ENCODE measurements around the gene KANSL1. TPM values are rescaled to one million over a fixed set of nuclear protein-coding genes. Genes with fewer than 3 reads are reported as not detected.

KANSL1 gene
- total RNA-seq, 1 donor from 2014 or later: 122 TPM

DNA sequence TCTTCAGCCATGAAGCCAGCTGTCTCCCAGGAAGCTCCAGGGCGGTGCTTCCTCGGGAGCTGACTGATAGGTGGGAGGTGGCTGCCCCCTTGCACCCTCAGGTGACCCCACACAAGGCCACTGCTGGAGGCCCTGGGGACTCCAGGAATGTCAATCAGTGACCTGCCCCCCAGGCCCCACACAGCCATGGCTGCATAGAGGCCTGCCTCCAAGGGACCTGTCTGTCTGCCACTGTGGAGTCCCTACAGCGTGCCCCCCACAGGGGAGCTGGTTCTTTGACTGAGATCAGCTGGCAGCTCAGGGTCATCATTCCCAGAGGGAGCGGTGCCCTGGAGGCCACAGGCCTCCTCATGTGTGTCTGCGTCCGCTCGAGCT lies 180.1 kb downstream of the KANSL1 start:
- Histone ChIP-seq H3K27me3 (no peaks in the 10 kb centered on the region), H3K4me3 (no peak overlapping the region), H3K9me3 (no peaks in the 10 kb centered on the region), H3K36me3 (no peaks in the 10 kb centered on the region), H3K4me1 (peaks cover 12% of the 10 kb centered on the region), H3K27ac (no peak overlapping the region)
- intact Hi-C loops (cut with DNase I): no loop called here
- TF ChIP-seq POLR2A (IDR thresholded peaks at IDR 0.05) (no peak), POLR2AphosphoS5 (IDR thresholded peaks at IDR 0.05; ENCODE audit: insufficient read depth in 1 of 2, low read depth in 1 of 2) (no peak)
- TF ChIP-seq, protein P1, sequence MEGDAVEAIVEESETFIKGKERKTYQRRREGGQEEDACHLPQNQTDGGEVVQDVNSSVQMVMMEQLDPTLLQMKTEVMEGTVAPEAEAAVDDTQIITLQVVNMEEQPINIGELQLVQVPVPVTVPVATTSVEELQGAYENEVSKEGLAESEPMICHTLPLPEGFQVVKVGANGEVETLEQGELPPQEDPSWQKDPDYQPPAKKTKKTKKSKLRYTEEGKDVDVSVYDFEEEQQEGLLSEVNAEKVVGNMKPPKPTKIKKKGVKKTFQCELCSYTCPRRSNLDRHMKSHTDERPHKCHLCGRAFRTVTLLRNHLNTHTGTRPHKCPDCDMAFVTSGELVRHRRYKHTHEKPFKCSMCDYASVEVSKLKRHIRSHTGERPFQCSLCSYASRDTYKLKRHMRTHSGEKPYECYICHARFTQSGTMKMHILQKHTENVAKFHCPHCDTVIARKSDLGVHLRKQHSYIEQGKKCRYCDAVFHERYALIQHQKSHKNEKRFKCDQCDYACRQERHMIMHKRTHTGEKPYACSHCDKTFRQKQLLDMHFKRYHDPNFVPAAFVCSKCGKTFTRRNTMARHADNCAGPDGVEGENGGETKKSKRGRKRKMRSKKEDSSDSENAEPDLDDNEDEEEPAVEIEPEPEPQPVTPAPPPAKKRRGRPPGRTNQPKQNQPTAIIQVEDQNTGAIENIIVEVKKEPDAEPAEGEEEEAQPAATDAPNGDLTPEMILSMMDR (IDR thresholded peaks at IDR 0.05): no peak
- no peak for DNase-seq (ENCODE audit: extremely low spot score in 2 of 2)

DNA sequence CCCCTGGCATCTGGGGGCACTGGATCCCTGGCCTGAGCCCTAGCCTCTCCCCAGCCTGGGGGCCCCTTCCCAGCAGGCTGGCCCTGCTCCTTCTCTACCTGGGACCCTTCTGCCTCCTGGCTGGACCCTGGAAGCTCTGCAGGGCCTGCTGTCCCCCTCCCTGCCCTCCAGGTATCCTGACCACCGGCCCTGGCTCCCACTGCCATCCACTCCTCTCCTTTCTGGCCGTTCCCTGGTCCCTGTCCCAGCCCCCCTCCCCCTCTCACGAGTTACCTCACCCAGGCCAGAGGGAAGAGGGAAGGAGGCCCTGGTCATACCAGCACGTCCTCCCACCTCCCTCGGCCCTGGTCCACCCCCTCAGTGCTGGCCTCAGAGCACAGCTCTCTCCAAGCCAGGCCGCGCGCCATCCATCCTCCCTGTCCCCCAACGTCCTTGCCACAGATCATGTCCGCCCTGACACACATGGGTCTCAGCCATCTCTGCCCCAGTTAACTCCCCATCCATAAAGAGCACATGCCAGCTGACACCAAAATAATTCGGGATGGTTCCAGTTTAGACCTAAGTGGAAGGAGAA lies 180.6 kb downstream of the KANSL1 start:
- no peak for TF ChIP-seq POLR2AphosphoS5 (IDR thresholded peaks at IDR 0.05; ENCODE audit: insufficient read depth in 1 of 2, low read depth in 1 of 2)
- no peak for TF ChIP-seq POLR2A (IDR thresholded peaks at IDR 0.05)
- TF ChIP-seq, protein P1 (IDR thresholded peaks at IDR 0.05): no peak
- H3K4me3 ChIP-seq: no peak overlapping the region
- H3K9me3 ChIP-seq: no peaks in the 10 kb centered on the region
- peaks cover 12% of the 10 kb centered on the region for H3K4me1 ChIP-seq
- no peak for DNase-seq (ENCODE audit: extremely low spot score in 2 of 2)
- no peaks in the 10 kb centered on the region for H3K36me3 ChIP-seq
- intact Hi-C loops (cut with DNase I): no loop called here
- no peaks in the 10 kb centered on the region for H3K27me3 ChIP-seq
- no peak overlapping the region for H3K27ac ChIP-seq

DNA sequence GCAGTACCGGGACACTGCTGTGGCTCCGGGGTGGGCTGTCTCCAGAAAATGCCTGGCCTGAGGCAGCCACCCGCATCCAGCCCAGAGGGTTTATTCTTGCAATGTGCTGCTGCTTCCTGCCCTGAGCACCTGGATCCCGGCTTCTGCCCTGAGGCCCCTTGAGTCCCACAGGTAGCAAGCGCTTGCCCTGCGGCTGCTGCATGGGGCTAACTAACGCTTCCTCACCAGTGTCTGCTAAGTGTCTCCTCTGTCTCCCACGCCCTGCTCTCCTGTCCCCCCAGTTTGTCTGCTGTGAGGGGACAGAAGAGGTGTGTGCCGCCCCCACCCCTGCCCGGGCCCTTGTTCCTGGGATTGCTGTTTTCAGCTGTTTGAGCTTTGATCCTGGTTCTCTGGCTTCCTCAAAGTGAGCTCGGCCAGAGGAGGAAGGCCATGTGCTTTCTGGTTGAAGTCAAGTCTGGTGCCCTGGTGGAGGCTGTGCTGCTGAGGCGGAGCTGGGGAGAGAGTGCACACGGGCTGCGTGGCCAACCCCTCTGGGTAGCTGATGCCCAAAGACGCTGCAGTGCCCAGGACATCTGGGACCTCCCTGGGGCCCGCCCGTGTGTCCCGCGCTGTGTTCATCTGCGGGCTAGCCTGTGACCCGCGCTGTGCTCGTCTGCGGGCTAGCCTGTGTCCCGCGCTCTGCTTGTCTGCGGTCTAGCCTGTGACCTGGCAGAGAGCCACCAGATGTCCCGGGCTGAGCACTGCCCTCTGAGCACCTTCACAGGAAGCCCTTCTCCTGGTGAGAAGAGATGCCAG lies 181.3 kb downstream of the KANSL1 start:
- peaks cover 12% of the 10 kb centered on the region for H3K4me1 ChIP-seq
- no peaks in the 10 kb centered on the region for H3K9me3 ChIP-seq
- no peak overlapping the region for H3K27ac ChIP-seq
- intact Hi-C loops (cut with DNase I): no loop called here
- DNase-seq (ENCODE audit: extremely low spot score in 2 of 2): no peak
- TF ChIP-seq, protein P1 (IDR thresholded peaks at IDR 0.05): no peak
- TF ChIP-seq POLR2AphosphoS5 (IDR thresholded peaks at IDR 0.05; ENCODE audit: insufficient read depth in 1 of 2, low read depth in 1 of 2) (no peak), POLR2A (IDR thresholded peaks at IDR 0.05) (no peak)
- no peak overlapping the region for H3K4me3 ChIP-seq
- H3K27me3 ChIP-seq: no peaks in the 10 kb centered on the region
- no peaks in the 10 kb centered on the region for H3K36me3 ChIP-seq

DNA sequence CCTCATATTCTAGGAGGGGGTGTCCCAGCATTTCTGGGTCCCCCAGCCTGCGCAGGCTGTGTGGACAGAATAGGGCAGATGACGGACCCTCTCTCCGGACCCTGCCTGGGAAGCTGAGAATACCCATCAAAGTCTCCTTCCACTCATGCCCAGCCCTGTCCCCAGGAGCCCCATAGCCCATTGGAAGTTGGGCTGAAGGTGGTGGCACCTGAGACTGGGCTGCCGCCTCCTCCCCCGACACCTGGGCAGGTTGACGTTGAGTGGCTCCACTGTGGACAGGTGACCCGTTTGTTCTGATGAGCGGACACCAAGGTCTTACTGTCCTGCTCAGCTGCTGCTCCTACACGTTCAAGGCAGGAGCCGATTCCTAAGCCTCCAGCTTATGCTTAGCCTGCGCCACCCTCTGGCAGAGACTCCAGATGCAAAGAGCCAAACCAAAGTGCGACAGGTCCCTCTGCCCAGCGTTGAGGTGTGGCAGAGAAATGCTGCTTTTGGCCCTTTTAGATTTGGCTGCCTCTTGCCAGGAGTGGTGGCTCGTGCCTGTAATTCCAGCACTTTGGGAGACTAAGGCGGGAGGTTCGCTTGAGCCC lies 182.5 kb downstream of the KANSL1 start:
- TF ChIP-seq, protein P1 (IDR thresholded peaks at IDR 0.05): no peak
- no peak for TF ChIP-seq POLR2AphosphoS5 (IDR thresholded peaks at IDR 0.05; ENCODE audit: insufficient read depth in 1 of 2, low read depth in 1 of 2)
- no peak for TF ChIP-seq POLR2A (IDR thresholded peaks at IDR 0.05)
- Histone ChIP-seq H3K4me3 (no peak overlapping the region), H3K9me3 (no peaks in the 10 kb centered on the region), H3K27me3 (no peaks in the 10 kb centered on the region), H3K4me1 (peaks cover 12% of the 10 kb centered on the region), H3K27ac (no peak overlapping the region), H3K36me3 (no peaks in the 10 kb centered on the region)
- no peak for DNase-seq (ENCODE audit: extremely low spot score in 2 of 2)
- intact Hi-C loops (cut with DNase I): no loop called here

All from vagina (tissue), 2 donors.